GM10248 (cell line): ENCODE data around the gene NPPA.

ENCODE experiments used
- CTCF ChIA-PET: fragments of 300-600 bp; sonication (Branson Sonifier 250); formaldehyde crosslinking; extraction: SDS; loops from one replicate; lab custom pipeline; 2021; ENCODE audit warnings: antibody characterized with exemption; lab: Yijun Ruan, JAX
- POLR2A ChIA-PET: fragments of 350-650 bp; sonication (Branson Sonifier 250); formaldehyde crosslinking; extraction: SDS; loops from one replicate; lab custom pipeline; 2020; ENCODE audit warnings: antibody characterized with exemption; lab: Yijun Ruan, JAX
- DNase-seq: peaks from one replicate; pipeline ENCODE4 v3.0.0; 2012; ENCODE audit errors: extremely low spot score
- TF ChIP-seq, protein P1 (sequence below): IDR thresholded peaks from 2 replicates; pipeline ENCODE4 v1.5.1; 2012; ENCODE audit warnings: mild to moderate bottlenecking, low read depth; ENCODE audit errors: extremely low read depth, missing control alignments, control extremely low read depth

Gene NPPA

GRCh38 chr1:11869650-11870207, 22.1 kb upstream of the NPPA start:
- ChIA-PET POLR2A (interaction anchor here (1.4 kb wide), 1 partner anchor 39 kb away, joined by 3 read pairs; no protein-coding TSS in a partner anchor), CTCF (interaction anchor here (0.7 to 2.1 kb wide), 9 partner anchors 9 to 98 kb away, joined by 3 to 4 read pairs (median 3); no protein-coding TSS in a partner anchor)
- TF ChIP-seq, protein P1, sequence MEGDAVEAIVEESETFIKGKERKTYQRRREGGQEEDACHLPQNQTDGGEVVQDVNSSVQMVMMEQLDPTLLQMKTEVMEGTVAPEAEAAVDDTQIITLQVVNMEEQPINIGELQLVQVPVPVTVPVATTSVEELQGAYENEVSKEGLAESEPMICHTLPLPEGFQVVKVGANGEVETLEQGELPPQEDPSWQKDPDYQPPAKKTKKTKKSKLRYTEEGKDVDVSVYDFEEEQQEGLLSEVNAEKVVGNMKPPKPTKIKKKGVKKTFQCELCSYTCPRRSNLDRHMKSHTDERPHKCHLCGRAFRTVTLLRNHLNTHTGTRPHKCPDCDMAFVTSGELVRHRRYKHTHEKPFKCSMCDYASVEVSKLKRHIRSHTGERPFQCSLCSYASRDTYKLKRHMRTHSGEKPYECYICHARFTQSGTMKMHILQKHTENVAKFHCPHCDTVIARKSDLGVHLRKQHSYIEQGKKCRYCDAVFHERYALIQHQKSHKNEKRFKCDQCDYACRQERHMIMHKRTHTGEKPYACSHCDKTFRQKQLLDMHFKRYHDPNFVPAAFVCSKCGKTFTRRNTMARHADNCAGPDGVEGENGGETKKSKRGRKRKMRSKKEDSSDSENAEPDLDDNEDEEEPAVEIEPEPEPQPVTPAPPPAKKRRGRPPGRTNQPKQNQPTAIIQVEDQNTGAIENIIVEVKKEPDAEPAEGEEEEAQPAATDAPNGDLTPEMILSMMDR, result no peak
- no peak for DNase-seq

- TF ChIP-seq, protein P1, result no peak
- CTCF ChIA-PET, result interaction anchor here (0.7 to 1.3 kb wide), 3 partner anchors 8 to 98 kb away, joined by 3 read pairs; no protein-coding TSS in a partner anchor
- POLR2A ChIA-PET, result interaction anchor here (1.4 kb wide), 1 partner anchor 39 kb away, joined by 3 read pairs; no protein-coding TSS in a partner anchor
- DNase-seq, result no peak
These were observed 21.5 kb upstream of the NPPA start for GRCh38 chr1:11869104-11869503.

DNA sequence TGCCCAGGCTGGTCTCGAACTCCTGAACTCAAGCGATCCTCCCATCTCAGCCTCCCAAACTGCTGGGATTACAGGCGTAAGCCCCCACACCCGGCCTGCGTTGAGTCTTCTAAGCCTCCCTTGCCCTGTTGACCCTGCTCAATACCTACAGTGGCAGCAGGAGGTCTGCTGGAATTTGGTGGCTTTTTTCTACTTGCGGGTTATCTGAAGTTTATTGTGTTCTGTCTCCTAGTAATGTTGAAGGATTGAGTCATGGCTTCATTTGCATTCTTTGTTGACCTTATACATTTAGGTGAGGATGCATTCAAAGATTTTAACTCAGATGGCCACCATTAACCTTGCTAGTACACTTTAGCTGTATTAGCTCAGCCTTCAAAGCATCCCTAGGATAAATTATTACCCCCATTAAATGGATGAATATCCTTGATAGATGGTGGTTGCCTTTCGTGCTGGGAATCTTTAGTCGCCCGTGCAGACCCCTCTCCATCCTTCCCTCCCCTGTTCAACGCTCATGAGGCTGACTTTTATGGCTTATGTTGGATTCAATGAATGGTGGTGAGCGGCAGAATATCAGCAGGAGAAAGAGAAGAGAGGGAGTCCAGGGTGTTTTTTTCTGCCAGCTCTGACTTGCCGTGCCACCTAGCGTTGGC, 20.9 kb upstream of the NPPA start:
- no peak for DNase-seq
- POLR2A ChIA-PET, result no interaction called here
- CTCF ChIA-PET, result no interaction called here
- TF ChIP-seq, protein P1, result no peak

GRCh38 chr1:11862890-11863289, 15.3 kb upstream of the NPPA start:
- no peak for DNase-seq
- ChIA-PET POLR2A (no interaction called here), CTCF (interaction anchor here (1.0 kb wide), 1 partner anchor 11 kb away, joined by 3 read pairs; no protein-coding TSS in a partner anchor)
- TF ChIP-seq, protein P1, result no peak

DNA sequence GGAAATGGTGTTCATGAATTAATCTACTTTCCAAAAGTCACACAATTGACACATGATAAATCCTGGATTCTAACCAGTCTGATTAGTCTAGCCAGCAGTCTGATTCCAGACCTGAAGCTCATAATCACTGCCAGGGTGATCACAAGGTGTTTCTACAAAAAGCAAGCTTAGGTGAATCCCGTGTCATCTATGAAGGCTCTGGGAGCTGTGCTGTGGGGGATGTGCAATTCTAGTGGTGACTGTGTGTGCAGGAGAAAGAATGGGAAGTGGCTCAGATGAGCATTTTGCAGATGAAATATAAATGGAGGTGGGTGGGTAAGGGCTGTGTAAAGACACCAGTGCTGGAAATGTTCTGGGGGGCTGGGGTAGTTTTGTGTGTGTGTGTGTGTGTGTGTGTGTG, 13.0 kb upstream of the NPPA start:
- TF ChIP-seq, protein P1, result no peak
- no peak for DNase-seq
- ChIA-PET POLR2A (no interaction called here), CTCF (interaction anchor here (1.2 kb wide), 1 partner anchor 9 kb away, joined by 3 read pairs; no protein-coding TSS in a partner anchor)

GRCh38 chr1:11860083-11860482, 12.5 kb upstream of the NPPA start:
- DNase-seq, result no peak
- ChIA-PET POLR2A (no interaction called here), CTCF (interaction anchor here (1.2 kb wide), 1 partner anchor 10 kb away, joined by 3 read pairs; no protein-coding TSS in a partner anchor)
- TF ChIP-seq, protein P1, result no peak
